GM18508 (cell line): ENCODE data around the gene MBNL1.

Experiments used
- ATAC-seq: cut with Tn5 transposase; IDR thresholded peaks from one replicate; pipeline ENCODE4 v1.9.1; 2021; ENCODE audit warnings: moderate number of reproducible peaks; ENCODE audit not compliant: insufficient read depth, unreplicated experiment

MBNL1 gene

DNA sequence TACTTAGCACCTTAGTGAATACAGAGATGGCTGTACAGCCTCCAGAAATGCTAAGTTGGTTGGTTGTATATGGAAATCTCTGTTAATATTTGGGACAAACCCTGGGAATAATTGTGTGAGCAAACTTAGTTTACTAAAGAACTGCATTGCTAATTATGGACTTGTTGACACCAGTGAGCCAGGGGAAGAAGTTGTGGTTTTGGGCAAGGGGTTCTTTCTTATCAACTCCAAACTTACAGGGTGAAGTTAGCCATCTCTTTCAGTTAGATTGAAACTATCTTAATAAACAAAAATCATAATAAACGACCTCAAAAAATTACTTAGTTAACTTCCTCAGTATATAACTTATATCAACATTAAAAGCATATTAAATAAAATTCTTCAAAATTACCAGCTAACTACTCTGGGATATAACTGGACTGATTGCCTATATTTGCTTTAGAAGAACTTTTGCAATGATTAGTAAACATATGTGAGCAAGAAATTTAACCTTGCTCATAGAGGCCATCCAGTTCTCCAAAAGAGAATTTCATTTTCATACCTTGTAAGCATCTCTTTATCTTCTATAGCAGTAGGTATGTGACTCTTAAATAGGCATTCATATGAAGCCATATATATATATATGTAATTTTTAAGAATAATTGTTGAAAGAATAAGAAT is 24.7 kb downstream of the MBNL1 start:
- no peak for ATAC-seq

DNA sequence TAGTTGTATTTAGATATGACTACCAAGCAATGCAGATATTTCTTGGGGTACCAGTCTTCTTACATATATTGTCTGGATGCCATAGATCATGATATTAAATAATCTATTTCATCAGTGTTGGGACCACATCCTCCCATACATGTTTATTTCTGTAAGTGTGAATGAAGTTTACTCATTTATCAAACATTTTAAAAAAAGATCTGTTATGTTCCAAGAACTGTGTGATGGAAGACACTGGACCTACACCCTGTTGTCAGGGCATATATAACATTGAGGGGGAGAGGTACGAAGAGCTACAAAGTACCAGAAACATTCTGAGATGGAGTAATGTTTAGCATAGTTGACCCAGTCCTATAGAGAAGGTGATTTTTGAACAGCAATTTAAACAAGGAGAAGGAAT is 26.6 kb downstream of the MBNL1 start:
- no peak for ATAC-seq

DNA sequence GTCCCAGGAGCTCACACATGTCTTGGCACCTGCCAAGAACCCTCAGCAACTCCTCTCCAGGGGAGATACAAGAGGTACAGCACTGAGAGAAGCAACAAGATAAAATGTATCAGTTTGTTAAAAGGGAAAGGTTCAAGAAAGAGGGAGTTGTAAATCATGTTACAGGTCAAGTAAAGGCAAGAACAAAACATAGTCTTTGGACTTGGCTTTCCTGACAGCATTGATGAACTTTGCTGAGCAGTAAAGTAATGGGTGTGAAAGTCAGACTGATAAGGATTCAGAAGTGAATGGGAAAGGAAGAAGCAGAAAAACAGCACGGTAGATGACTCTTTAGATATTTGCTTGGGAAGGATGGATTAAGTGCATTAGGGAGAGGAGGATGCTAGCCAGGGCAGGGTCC is 27.1 kb downstream of the MBNL1 start:
- no peak for ATAC-seq

DNA sequence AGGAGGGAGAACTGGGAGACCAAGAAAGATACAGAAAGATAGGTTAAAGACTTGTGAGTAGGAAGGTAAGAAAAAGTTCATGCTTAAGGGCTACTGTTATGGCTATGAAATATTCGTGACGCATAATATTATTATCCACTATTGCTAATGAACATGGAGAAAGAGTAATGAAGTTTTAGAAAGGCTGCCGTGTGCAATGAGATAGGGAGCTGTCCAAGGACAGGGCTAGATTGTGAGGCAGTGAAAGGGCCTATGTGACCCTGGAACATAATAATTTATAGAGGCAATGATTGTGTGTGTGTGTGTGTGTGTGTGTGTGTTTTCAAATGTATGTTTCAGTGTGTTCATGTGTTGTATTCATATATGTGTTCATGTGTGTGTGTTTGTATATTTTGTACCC is 27.7 kb downstream of the MBNL1 start:
- ATAC-seq, result no peak

DNA sequence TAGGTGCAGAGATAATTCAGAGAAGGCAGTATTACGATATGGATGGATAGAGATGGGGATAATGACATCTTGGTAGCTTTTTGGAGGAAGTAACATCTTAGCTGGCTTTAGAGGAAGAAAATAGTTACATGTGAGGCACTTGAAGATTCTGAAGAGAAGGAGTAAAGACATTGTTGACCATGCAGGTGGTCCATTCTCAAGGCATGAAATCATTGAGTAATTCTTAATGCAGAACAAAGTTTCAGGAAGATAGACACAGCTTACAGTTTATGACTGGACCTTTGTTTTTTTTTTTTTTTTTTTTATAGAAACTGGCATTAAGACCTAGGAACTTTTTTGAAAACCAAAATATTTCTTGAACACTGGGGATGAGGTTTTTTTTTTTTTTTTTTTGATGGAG is 28.2 kb downstream of the MBNL1 start:
- ATAC-seq, result no peak

DNA sequence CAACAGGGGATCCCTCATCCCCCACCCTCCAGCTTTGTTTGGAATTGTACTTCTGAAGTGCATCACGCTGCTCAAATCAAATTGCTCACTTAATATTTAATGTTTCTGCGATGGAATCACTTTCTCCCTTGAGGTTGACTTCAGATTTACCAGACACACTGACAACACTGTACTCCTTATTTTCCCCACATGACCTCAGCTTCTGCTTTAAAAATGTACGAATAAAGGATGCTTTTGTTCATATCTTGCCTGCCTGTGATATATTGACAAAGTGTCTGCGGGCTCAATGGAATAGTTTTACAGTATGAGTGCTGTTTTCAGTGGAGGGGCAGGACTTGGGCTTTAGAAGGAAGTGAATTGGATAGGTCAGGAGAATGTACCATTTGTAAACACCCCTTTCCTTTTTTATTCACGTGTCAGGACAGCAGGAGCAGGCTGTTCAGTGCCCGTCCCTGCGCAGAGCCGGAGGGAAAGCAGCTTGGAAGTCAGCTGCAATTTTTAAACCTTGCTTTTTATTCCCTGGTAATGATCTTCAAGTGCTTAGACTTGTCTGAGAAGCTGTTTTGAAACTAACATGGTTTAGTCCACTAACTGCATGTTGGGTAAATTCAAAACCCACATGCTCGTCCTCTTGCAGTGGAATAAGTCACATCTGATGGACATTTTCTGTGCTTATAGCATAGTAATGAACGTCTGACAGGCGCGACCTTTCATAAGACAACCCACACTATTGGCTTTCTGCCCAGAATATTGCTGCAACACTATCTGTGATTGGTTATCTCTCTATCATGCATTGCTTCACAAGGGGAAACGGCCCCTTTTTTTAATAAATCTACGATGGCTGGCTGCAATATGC is 29.9 kb downstream of the MBNL1 start:
- no peak for ATAC-seq

DNA sequence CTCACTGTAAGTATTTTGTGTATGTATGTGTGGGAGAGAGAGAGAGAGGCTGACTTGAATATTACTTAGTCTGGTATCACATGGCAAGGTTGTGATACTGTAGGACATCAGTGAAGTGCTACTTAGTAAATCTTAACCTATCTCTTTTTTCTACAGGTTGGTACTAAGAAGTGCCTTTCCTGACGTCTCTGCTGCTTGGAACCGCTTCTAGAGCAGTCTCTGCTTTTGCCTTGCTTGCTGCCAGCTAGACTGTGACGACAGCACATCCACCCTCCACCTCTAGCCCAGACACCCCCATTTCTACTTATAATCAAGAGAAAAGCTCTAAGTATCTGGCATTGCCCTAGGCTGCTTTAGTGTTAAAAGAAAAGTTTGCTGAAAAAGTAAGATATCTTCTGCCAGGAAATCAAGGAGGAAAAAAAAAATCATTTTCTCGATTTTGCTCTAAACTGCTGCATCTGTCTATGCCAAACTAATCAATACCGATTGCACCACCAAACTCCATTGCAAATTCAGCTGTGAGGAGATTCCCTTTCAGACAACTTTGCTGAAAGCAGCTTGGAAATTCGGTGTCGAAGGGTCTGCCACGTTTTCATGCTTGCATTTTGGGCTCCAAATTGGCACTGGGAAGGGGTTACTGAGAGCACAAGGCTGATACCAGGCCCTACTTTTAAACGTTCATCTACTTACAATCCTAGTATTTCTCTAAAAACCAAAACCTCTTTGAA is 30.7 kb downstream of the MBNL1 start:
- ATAC-seq, result no peak

DNA sequence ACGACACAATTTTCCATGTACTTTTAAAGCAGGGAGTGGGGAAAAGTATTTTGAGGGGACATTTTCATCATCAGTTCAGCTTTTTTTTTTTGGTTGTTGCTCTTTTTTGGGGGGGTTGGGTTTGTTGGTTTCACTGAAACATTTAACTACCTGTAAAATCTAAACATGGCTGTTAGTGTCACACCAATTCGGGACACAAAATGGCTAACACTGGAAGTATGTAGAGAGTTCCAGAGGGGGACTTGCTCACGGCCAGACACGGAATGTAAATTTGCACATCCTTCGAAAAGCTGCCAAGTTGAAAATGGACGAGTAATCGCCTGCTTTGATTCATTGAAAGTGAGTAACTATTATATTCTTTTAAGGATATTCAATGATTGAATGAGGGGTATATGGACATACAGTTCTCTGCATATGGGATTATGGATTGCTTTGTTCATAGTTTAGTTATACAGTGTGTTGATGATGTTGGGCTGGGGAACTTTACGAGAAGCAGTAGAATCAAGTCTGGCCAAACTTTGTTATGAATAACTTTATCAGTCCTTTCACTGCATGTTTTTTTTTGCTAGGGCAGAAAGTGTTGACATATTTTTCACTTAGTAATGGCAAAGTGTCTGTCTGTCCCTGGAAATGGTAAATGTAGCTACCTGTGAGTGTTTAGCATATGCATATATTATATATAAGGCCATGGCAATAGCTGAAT is 31.5 kb downstream of the MBNL1 start:
- ATAC-seq, result no peak

DNA sequence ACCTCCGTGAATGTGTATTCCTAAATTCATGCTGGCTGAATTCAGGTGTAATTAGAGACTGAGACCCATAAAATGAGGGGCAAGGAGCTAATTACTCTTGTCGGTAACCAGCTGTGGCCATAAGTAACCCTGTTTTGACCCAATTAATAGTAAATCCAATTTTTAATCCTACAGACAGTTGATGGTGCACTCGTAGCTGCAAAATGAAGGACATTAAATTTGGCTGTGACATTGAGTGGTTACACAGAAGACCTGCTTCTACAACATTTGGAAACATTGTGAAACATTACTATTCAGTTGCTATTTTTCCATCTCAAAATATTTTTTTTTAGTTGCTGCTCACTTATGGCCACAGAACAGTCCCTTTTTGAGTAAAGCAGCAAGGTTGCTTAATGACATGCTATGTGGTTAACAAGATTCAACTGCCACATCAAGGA is 33.0 kb downstream of the MBNL1 start:
- no peak for ATAC-seq

DNA sequence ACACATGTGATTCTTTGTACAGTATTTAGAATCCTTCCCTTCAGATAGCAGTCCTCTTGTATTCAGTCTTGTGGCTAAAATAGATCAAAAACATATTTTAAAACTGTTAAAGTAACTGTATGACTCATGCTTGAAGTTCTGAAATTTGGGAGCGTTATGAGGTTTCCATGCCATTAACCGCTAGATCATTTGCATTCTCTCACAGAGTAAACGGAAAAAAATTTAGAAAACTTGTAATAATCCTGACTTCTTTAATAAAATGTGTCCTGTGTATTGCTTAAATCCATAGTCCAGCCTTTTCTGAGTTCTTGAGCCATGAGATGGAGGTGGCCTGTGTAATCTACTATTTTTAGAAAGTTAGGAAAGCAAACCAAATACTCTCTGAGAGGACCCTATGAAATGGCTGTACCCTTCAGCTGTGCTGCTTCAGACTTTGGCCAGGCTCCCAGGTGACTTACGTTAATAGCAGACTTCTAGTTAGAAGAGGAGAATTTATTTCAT is 33.8 kb downstream of the MBNL1 start:
- peak; percentile 62 for ATAC-seq

DNA sequence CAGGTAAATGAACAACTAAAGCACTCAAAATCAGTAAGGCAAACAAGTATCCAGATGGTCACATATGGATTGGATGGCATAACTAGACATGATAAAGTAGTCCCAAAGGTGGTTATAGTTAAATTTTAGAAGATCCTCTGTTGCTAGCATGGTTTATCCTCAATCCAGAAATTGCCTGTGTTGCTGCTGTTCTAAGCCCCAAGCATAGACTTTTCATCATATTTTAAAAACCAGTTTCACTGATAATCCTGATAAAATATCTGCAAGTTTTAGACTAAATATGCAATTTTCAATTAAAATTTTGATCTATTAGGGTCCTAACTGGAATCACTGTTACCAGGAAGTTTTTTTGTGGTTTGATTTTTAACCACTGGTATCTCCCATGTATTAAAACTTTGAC is 35.4 kb downstream of the MBNL1 start:
- ATAC-seq, result no peak

DNA sequence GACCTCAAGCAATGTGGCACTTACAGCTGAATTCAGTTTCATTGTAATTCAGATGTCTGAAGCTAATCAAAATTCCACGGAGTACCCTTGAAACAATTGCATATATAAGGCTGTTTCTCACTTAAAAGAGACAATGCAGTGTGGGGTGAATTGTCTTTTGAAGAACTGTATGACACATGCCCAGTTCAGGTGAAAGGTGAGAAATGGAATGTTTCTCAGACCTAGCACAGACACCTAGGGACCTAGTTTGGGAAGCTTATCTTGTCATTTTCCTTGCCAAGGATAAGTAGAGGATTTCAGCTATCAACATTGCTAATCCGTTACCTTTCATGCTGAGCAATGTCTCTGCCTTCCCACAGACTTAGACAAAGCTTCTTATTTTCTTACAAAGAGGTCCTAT is 36.3 kb downstream of the MBNL1 start:
- no peak for ATAC-seq

DNA sequence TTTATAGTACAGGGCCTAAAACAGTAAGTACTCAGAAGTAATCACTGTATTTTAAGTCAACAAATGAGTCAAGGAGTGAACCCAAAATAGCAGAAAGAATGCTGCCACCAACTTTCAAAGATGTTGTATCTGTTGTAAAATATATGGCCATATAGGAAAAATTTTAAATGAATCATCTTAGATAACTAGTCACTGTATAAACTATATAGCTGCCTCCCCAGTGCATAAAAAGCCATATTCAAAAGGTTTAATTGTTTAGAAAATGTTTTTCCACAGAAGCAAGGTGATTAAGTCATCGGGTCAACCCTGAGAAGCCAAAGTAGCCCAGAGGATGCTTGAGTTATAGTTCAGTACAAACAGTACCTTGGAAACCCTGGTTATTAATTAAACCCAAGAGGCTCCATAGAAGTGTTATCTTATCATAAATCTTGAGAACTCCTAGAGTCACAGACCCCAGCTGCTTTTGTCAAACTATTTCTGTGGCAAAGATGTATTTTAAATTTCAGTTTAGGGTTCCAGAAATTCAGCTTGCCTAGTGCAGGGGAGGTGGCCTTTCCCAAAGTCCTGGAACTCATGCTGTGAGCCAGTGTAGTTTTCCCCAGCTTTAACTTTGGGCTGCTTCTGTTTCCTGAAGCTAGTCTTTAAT is 39.2 kb downstream of the MBNL1 start:
- no peak for ATAC-seq

DNA sequence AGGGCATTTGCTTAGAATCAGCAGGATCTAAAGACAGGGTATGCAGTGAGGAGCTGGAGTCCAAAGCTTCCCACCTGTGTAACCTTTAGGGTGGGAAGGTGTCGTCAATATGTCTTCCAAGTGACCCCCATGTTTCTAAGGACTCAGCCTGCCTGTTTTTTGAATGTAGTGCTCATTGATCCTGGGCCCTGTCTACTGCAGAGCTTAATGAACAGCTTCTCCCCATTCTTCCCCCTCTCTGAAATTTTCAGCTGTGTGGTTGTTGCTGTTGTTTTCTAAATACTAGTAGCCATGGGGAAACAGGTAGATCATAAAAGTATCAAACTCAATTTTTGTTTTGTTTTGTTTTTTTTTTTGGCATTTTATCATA is 39.7 kb downstream of the MBNL1 start:
- no peak for ATAC-seq

DNA sequence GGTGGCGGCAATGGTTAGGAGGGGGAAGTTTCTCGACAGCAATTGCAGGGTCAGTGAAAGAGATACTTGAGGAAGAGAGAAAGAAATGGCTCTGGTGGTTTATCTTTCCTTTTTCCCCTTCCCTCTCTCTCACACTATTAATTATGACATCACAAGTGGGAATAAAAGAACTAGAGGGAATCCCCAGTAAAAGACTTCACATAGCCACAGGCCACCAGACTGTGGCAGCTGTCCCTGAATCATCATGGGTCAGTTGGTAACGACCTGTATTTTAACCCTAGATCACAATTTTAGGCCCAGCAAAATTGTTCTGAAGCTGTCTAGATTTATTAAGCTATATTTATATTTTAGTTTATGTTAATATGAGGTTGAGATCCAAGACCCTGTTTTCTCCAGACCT is 40.3 kb downstream of the MBNL1 start:
- no peak for ATAC-seq

DNA sequence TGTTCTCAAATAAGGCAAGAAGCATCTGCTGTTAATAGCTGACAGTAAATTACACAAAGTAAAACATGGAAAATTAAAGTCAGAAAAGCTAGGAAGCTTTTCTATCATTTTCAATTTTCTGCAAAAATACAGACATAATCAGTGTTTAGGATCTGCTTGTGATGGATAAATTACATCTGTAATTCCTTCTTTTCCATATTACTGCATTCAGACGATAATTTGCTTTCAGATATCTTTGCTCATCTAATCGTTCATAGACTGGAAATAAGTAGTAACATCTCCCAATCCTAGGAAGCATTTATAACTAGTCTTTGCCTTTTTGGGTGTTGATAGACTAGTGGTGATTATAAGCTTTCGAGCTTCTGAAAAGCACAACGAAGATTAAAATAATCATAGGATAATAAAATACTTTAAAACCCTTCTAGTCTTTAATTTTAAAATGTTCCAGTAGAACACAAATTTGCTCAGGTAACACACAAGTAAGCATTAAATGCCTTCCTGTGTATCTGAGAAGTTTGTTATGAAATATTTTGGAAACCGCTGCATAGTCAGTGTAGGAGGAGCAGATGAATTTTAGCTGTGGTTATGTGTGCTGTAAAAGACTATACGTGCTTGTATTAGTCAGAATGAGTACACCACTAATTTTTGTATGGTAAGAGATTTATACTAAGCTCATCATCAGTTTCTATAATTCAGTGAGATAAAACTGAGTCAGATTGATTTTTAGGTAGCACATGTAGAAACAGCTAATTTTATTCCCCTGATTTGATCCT is 41.0 kb downstream of the MBNL1 start:
- ATAC-seq, result no peak

DNA sequence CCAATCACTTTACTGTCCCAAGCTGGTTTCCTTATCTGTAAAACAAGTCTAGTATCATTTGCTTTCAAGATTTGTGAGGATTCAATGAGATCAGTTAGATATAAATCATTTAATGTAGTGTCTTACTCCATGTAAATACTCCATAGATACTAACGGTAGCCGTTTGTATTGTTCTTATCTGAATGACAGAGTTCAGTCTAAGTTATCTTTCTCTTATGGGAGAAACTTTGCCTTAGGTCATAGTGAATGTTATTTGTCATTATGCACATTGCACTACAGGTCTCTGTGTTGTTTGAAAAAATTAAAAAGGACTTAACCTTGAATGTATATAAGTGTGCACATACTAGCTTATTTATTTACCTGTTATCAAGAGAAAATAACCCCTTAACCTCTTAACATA is 44.7 kb downstream of the MBNL1 start:
- ATAC-seq, result no peak

DNA sequence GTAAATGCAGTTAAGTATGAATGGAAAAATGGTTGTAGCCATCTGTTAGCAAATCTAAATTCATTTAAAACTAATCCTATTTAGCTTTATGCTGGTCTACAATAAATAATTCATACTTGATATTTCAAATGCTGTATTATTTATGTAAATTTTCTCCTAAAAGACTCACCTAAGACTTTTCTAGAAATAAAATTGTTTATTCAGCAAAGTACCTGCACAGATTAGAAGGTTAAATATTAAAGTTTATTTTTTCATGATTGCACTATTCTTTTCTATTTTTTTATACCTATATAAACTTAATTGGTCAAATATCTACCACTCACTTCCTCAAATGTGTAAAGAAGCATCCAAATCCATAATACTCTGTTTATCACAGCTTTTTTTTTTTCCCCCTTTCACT is 45.2 kb downstream of the MBNL1 start:
- ATAC-seq, result no peak

DNA sequence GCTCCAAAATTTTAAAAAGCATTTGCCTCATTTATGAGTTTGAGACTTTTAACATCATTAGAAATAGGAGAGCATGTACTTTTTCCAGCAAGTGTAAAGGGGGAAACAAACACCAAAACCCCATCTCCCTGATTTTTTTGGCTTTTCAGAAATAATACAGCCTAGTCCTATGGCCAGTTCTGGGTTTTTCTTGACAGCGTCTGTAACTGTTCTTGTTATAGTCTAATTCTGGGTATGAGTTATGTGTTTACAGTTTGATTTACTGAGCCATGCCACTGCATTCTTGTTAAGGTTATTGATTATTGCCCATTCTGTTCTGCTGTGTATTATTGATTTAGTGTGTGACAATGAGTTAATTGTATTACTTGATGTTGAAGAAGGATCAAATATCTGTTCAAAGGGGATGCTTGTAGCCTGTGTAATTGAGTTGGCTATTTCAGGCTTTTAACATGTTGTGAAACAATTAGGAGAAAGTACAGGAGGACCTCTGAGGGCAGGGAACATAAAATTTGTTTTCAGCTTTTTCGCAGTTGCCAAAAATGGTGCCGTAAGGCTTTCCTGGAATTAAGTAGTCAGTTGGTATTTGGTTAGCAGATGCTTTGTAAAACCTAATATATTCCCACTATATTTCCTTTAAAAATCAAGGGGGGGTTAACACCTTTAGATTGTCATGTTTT is 46.1 kb downstream of the MBNL1 start:
- no peak for ATAC-seq
